Mononuclear cell (primary cell): ENCODE measurements around the gene CTSE. TPM values are rescaled to one million over a fixed set of nuclear protein-coding genes. Genes with fewer than 3 reads are reported as not detected.
"Not testable (repeated sequence)": the region's sequence is repeated elsewhere in the genome, so short reads cannot be mapped to it uniquely, and the experiment has no call there.

ENCODE experiments used
- H3K27me3 ChIP-seq: 2 replicates; pipeline ENCODE4 v1.6.0; 2011; ENCODE audit warnings: low read length, control low read depth; ENCODE audit not compliant: insufficient read depth
- H3K4me1 ChIP-seq: 2 replicates; pipeline ENCODE4 v1.5.1; 2011; ENCODE audit warnings: mild to moderate bottlenecking, low read length, control low read depth; ENCODE audit not compliant: insufficient read depth
- H3K4me3 ChIP-seq: 2 replicates; pipeline ENCODE4 v1.5.1; 2011; ENCODE audit warnings: mild to moderate bottlenecking, low read length, moderate library complexity
- H3K9me3 ChIP-seq: 2 replicates; pipeline ENCODE4 v1.5.1; 2011; ENCODE audit warnings: low read depth, mild to moderate bottlenecking, control low read depth, low read length
- total RNA-seq: library from RNA; depleted of rRNA; stranded (reverse); fragments of >200 nt; gene quantifications from one replicate; pipeline ENCODE4 v1.2.3, GENCODE V29; 2012

Gene CTSE
- total RNA-seq, 1 donor, result not detected

DNA sequence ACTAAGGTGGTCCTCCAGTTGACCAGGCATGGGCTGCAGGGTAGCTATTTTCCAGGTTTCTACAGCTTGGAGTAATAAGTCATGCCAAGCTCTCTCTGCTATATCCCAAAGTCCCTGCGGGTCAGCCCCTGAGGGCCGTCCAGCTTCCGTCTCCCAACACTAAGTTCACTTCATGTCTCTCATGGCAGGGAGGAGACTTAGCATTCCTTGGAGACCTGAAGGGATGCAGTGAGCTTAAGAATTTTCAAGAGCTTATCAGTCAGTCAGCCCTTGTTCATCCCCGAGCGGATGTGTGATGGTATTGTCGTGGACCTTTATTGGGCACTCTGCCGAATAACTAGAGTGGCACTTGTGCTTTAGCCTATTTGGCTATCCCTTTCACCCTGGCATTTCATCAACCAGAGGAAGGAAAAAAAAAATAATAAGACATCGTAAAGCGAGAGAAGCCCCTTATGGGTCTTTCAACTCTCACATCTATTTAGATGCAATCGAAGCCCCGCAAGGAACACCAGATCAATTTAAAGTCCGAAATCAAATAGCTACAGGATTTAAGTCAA lies 31.5 kb upstream of the CTSE start:
- H3K4me3 ChIP-seq, H3K27me3 ChIP-seq, H3K9me3 ChIP-seq: not testable (repeated sequence)
- peaks cover 40% of the 10 kb centered on the region for H3K4me1 ChIP-seq

DNA sequence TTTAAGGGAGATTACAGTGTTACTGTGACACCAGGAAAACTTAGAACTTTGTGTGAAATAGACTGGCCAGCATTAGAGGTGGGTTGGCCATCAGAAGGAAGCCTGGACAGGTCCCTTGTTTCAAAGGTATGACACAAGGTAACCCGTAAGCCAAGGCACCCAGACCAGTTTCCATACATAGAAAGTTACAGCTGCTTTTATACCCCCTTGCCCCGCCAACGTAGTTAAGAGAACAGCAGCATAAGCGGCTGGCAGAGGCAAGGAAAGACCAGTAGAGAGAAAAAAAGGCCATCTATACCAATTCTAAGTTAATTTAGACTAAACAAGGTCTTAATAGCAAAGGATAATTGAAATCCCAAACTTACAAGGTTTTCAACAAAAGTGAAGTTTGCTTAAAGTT lies 29.9 kb upstream of the CTSE start:
- not testable (repeated sequence) for H3K27me3 ChIP-seq, H3K4me3 ChIP-seq, H3K9me3 ChIP-seq
- peaks cover 43% of the 10 kb centered on the region for H3K4me1 ChIP-seq

DNA sequence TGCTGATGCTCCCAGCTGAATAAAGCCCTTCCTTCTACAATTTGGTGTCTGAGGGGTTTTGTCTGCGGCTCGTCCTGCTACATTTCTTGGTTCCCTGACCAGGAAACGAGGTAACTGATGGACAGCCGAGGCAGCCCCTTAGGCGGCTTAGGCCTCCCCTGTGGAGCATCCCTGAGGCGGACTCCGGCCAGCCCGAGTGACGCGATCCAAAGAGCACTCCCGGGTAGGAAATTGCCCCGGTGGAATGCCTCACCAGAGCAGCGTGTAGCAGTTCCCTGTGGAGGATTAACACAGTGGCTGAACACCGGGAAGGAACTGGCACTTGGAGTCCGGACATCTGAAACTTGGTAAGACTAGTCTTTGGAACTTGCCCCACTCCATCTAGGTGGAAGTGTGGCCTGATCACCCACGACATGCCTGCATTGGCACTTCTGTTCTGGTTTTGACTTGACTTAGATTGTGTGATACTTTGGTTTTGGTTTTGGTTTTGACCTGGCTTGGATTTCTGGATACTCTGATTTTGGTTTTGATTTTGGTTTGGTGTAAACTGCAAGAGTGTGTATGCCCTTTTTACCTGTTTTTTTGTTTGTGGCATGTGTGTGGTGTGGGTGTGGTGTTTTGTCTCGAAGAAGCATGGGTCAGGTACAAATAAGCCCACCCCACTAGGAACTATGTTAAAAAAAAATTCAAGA lies 29.4 kb upstream of the CTSE start, which contains the start of gene RHEX:
TSS of gene RHEX (plus strand) at position 255 of the 692 bp plus-strand sequence. CDS start 44,656 bp downstream, outside the sequence.
- not testable (repeated sequence) for H3K4me3 ChIP-seq
- peaks cover 49% of the 10 kb centered on the region for H3K4me1 ChIP-seq

DNA sequence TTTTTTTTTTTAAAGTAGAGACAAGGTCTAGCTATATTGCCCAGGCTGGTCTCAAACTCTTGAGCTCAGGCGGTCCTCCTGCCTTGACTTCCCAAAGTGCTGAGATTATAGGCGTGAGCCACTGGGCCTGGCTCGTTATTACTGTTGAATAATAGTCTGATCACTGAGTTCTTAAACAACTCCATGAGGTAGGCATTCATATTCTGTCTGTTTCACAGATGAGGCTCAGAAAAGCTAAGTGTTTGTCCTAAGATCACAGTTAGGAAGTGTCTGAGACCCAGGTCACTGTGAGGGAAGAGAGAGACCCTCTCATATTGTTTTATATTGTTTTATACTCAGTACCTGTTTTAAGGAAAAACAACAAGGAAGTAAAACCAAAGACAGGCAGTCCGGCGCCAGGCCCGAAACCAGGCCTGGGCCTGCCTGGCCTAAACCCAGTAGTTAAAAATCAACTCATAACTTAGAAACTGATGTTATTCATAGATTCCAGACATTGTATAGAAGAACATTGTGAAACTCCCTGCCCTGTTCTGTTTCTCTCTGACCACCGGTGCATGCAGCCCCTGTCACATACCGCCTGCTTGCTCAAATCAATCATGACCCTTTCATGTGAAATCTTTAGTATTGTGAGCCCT lies 28.7 kb upstream of the CTSE start:
- not testable (repeated sequence) for H3K9me3 ChIP-seq, H3K4me3 ChIP-seq, H3K27me3 ChIP-seq
- H3K4me1 ChIP-seq, result peaks cover 56% of the 10 kb centered on the region

More for the DNA sequence above, 29.4 kb upstream of the CTSE start, which contains the start of gene RHEX:
- H3K27me3 ChIP-seq, H3K9me3 ChIP-seq: not testable (repeated sequence)

DNA sequence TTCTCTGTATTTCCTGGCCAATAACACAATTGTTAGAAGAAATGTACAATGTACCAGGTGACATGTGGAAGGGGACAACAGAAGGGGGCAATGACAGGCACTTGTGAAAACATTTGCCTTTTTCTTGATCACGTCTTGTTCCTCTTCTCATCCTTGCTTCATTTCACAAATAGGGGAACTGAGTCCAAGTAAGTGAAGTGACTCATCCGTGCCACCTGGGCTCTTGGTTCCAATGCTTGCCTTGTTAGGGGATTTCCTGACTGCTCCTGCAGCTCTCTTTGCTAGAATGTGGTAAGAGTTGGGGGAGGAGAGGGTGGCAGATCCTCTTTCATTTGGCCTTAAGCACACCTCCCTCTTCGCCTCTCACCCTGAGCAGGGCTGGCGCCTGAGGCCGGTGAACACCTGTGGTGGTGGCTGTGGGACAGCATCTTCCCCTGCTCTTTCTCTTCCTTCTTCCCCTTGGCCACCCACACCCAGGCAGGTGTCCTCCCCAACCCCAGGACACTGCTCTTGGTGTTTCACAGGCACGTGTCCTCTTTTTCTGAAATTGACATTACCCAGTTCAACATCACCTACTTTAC lies 27.1 kb upstream of the CTSE start:
- peaks cover 56% of the 10 kb centered on the region for H3K4me1 ChIP-seq
- no peaks in the 10 kb centered on the region for H3K9me3 ChIP-seq
- H3K4me3 ChIP-seq, result no peak overlapping the region
- no peaks in the 10 kb centered on the region for H3K27me3 ChIP-seq

DNA sequence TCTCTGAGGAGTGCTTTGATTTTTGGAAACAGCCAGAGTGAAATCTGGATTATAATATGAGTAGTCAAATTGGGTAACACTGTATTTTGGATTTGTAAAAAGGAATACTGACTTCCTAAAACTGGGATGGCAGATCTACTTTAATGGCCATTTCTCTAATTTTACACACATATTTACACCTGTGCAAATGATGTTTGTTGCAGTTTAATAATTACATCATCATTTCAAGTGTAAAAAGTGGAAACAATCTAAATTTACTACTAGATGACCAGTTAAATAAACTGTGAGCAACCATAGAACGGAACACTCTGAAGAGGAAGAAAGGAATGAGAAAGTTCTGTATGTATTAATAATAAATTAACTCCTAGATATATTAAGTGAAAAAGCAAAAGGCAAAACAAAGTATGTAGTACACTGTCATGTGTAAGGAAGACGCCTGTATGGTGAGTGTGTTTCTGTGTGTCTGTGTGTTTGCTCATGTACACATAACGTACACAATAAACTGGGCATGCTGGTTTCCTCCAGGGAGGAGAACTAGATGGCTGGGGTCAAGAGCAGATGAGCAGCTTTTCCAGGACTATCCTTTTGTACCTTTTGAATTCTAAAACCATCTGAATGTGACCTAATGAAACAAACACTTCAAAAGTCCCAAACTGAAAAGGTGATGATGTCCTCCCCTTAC lies 26.4 kb upstream of the CTSE start:
- peaks cover 56% of the 10 kb centered on the region for H3K4me1 ChIP-seq
- no peak overlapping the region for H3K4me3 ChIP-seq
- H3K27me3 ChIP-seq, result no peaks in the 10 kb centered on the region
- H3K9me3 ChIP-seq, result no peaks in the 10 kb centered on the region

DNA sequence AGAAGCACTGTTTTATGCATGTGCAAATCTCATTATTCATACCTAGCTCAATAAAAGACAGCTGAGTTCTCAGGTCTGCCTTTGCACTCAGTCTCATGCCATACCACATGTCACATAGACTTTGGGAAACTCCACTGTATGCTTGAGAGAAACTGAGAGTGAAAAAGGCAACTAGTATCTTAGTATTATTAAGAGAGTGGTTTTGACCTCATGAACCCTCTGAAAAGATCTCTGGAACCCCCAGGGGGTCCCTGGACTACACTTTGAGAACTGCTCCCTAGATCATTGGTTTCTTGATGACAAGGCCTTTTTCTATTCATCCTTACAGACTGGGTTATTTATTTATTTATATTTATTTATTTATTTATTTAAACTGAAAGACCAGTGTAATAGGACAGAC lies 25.6 kb upstream of the CTSE start:
- peaks cover 56% of the 10 kb centered on the region for H3K4me1 ChIP-seq
- H3K4me3 ChIP-seq, result no peak overlapping the region
- H3K9me3 ChIP-seq, result no peaks in the 10 kb centered on the region
- no peaks in the 10 kb centered on the region for H3K27me3 ChIP-seq

DNA sequence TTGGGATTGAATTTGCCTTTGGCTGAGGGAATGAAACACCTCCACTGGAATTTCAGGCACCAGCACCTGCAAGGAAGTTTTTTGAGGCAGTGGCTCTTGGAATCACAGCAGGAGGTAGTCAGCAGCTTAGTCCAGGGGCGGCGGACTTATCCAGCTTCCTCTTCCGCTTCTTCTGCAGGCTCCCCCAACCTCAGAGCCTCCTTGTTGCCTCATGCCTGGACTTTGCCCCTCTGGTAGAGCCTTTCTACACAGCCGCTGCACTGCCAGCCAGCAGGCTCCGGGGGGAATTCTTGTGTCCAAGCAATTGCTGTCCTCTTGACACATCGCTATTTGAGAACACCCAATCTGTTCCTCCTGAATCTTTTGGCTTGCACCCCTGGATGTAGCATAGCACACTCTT lies 24.9 kb upstream of the CTSE start:
- Histone ChIP-seq H3K27me3 (no peaks in the 10 kb centered on the region), H3K4me1 (peaks cover 56% of the 10 kb centered on the region), H3K9me3 (no peaks in the 10 kb centered on the region), H3K4me3 (no peak overlapping the region)

DNA sequence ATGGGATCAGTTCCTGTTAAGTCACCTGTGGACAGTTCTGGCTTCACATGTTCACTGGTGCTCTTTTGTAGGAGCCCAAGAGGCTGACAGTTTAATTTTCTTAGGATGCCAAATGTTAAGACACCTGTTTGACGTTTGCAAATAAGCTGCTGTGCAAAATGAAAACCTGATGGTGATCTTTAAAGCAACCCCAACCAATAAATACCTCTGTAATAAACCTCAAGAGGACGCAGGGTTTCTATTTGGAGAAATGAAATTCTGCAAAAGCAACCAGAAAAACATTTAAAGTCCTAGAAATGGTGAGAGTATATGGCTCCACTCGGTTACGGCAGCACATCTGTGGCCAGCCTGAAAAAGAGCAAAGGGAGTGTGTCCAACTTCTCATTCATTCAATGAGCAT lies 23.6 kb upstream of the CTSE start:
- Histone ChIP-seq H3K4me3 (no peak overlapping the region), H3K9me3 (no peaks in the 10 kb centered on the region), H3K27me3 (no peaks in the 10 kb centered on the region), H3K4me1 (peaks cover 55% of the 10 kb centered on the region)

DNA sequence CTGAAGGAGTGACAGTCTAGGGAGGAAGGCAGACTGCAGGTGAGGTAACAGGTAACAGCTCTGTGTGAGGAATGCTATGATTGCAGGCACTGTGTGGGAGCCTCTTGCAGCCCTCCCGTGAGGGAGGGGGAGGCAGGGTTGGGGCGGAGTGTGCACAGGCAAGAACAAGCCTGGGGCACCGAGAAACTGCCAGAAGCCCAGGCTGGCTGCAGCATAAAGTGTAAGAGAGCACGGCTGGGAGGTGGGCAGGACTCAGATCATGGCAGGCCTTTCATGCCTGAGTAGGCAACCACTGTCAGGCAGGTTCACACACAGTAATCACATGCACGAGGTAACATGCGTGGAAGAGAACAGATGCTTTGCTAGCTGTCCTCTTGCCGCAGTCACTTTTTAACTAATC lies 17.9 kb upstream of the CTSE start:
- Histone ChIP-seq H3K4me3 (no peak overlapping the region), H3K9me3 (no peaks in the 10 kb centered on the region), H3K27me3 (no peaks in the 10 kb centered on the region), H3K4me1 (peaks cover 44% of the 10 kb centered on the region)

DNA sequence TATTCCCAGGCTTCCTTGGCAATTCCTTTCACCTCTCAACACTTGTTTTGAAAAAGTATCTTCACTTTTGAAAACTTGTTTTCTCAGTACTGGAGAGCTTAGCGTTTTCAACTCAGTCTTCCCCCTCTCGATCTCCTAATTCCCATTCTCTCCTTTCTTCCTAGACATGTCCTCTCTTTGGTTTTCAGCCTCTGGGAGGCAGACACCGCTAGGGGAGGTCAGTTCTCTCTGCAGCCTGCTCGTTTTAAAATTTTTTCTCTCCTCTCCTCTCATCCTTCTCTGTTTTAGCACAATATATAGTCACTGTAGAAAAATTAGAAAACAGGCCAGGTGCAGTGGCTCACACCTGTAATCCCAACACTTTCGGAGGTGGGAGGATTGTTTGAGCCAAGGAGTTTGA lies 16.6 kb upstream of the CTSE start:
- Histone ChIP-seq H3K9me3 (no peaks in the 10 kb centered on the region), H3K27me3 (no peaks in the 10 kb centered on the region), H3K4me1 (peaks cover 48% of the 10 kb centered on the region)

DNA sequence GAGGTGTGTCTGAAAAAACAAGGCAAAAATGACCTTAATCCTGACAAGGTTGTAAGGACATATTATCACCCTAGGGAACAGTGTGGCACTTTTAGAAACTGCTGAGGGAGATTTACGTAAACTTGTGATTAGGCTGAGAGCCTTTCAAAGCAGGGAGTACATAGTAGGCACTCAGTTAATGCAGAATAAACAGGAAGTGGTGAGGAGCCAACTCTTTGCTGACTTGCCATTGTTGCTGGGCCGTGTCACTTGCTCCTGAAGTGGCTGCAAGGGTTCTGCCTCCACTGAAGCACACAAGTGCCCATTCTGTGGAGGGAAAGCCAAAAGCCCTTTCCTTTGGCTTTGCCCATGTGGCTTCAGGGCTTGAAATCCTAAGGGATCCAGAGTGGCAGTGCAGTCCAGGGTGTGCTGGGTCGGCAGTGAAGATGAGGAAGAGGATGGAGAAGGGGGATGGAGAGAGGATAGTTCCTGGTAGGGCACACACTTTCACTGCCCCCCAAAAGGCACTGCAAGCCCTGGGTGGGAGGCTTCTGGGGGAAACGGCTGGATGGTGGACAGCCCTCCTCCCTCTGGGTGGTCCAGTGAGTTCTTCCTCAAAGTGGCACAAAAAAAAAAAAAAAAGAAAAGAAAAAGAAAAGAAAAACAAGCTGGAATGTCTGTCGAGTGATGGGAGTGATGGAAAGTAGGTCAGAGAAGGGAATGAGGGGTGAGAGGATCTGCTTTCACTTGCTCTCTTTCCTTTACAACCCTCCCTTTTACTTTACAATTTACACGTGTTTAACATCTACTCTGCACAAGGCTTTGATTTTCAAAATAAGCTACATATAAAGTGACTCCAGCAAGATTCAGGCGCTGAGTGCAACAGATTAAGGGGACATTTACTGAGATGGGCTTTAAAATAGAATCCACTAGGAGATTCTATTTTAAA lies 15.6 kb upstream of the CTSE start:
- Histone ChIP-seq H3K4me1 (peaks cover 58% of the 10 kb centered on the region), H3K4me3 (no peak overlapping the region), H3K9me3 (no peaks in the 10 kb centered on the region), H3K27me3 (no peaks in the 10 kb centered on the region)

More for the DNA sequence above, 16.6 kb upstream of the CTSE start:
- H3K4me3 ChIP-seq, result no peak overlapping the region

DNA sequence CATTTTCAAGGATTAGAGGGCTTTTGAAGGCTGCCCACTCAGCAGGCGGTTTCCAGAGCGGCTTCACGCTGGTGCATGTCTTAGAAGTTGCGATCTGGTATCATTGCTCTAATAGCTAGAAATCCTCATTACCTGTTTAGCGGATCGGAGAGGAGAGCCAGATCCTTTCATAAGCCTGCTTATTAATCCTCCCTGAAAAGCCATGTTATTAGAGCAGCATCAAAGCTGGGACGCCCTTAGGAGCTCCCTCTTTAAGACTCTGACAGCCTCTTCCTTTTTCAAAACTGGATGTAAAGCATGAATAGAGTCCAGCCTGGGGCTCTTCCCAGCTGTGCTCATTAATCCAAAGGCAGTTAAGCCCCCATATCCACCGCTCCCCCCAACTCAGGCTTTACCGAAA lies 13.9 kb upstream of the CTSE start:
- H3K4me3 ChIP-seq, result no peak overlapping the region
- H3K4me1 ChIP-seq, result peaks cover 56% of the 10 kb centered on the region
- H3K27me3 ChIP-seq, result no peaks in the 10 kb centered on the region
- no peaks in the 10 kb centered on the region for H3K9me3 ChIP-seq
